Measurements from ENCODE around the gene KIF15. TPM values are rescaled to one million over a fixed set of nuclear protein-coding genes. Genes with fewer than 3 reads are reported as not detected.
"Not testable (repeated sequence)": the region's sequence is repeated elsewhere in the genome, so short reads cannot be mapped to it uniquely, and the experiment has no call there.

KIF15 gene
- total and polyA plus RNA-seq, 2 experiments from 2014 or later: 3.3 to 3.9 TPM

GRCh38 chr3:44842376-44842775 is 80.8 kb downstream of the KIF15 start:
- in situ Hi-C loops (cut with MboI): no loop called here
- Histone ChIP-seq H3K79me2 (ENCODE audit: insufficient read depth) (no peaks in the 10 kb centered on the region), H3K27me3 (replicated peaks; ENCODE audit: insufficient read depth) (no peaks in the 10 kb centered on the region), H3K4me3 (no peak overlapping the region), H3K4me1 (ENCODE audit: insufficient read depth) (no peaks in the 10 kb centered on the region), H4K20me1 (ENCODE audit: insufficient read depth) (no peaks in the 10 kb centered on the region), H3K36me3 (ENCODE audit: low read depth) (no peaks in the 10 kb centered on the region), H3K4me2 (ENCODE audit: unreplicated experiment) (no peak overlapping the region), H2AFZ (no peak overlapping the region), H3K9me3 (ENCODE audit: low read depth) (no peaks in the 10 kb centered on the region), H3K27ac (no peak overlapping the region), H3F3A (ENCODE audit: insufficient read depth) (no peaks in the 10 kb centered on the region), H3K9me2 (ENCODE audit: insufficient read depth) (no peaks in the 10 kb centered on the region), H3K9ac (no peak overlapping the region)
- DNase-seq: no peak
- no peak for TF ChIP-seq EZH2phosphoT487 (IDR thresholded peaks at IDR 0.05; ENCODE audit: insufficient read depth, low read depth)
- TF ChIP-seq EZH2 (IDR thresholded peaks at IDR 0.05; ENCODE audit: insufficient read depth, poor library complexity, severe bottlenecking): no peak
- 72 to 75% methylated on average over 2 of the region's 2 CpGs for WGBS, 2 experiments (ENCODE audit: low coverage in 1 of 2, low lambda C conversion rate in 2 of 2, missing lambda C conversion rate in 2 of 2)

GRCh38 chr3:44845528-44846520 is 84.2 kb downstream of the KIF15 start:
- H4K20me1 ChIP-seq (ENCODE audit: insufficient read depth): no peaks in the 10 kb centered on the region
- H3K9me2 ChIP-seq (ENCODE audit: insufficient read depth): no peaks in the 10 kb centered on the region
- H3F3A ChIP-seq (ENCODE audit: insufficient read depth): no peaks in the 10 kb centered on the region
- H3K4me3 ChIP-seq: no peak overlapping the region
- in situ Hi-C loops (cut with MboI): no loop called here
- no peaks in the 10 kb centered on the region for H3K27me3 ChIP-seq (replicated peaks; ENCODE audit: insufficient read depth)
- H3K79me2 ChIP-seq (ENCODE audit: insufficient read depth): no peaks in the 10 kb centered on the region
- DNase-seq: peak; percentile 4
- no peak overlapping the region for H2AFZ ChIP-seq
- H3K27ac ChIP-seq: no peak overlapping the region
- TF ChIP-seq EZH2 (IDR thresholded peaks at IDR 0.05; ENCODE audit: insufficient read depth, poor library complexity, severe bottlenecking) (no peak), EZH2phosphoT487 (IDR thresholded peaks at IDR 0.05; ENCODE audit: insufficient read depth, low read depth) (no peak)
- no peaks in the 10 kb centered on the region for H3K4me1 ChIP-seq (ENCODE audit: insufficient read depth)
- no peaks in the 10 kb centered on the region for H3K9me3 ChIP-seq (ENCODE audit: low read depth)
- H3K4me2 ChIP-seq (ENCODE audit: unreplicated experiment): no peak overlapping the region
- no peaks in the 10 kb centered on the region for H3K36me3 ChIP-seq (ENCODE audit: low read depth)
- H3K9ac ChIP-seq: no peak overlapping the region
- WGBS, 2 experiments (ENCODE audit: low coverage in 1 of 2, low lambda C conversion rate in 2 of 2, missing lambda C conversion rate in 2 of 2): 95 to 96% methylated on average over 7 of the region's 7 CpGs

- H3K9me3 ChIP-seq (ENCODE audit: low read depth): no peaks in the 10 kb centered on the region
- H3F3A ChIP-seq (ENCODE audit: insufficient read depth): no peaks in the 10 kb centered on the region
- H3K4me3 ChIP-seq: no peak overlapping the region
- H3K9me2 ChIP-seq (ENCODE audit: insufficient read depth): no peaks in the 10 kb centered on the region
- no peaks in the 10 kb centered on the region for H3K79me2 ChIP-seq (ENCODE audit: insufficient read depth)
- no peak overlapping the region for H2AFZ ChIP-seq
- H3K4me1 ChIP-seq (ENCODE audit: insufficient read depth): no peaks in the 10 kb centered on the region
- H3K36me3 ChIP-seq (ENCODE audit: low read depth): no peaks in the 10 kb centered on the region
- DNase-seq: no peak
- no peak overlapping the region for H3K4me2 ChIP-seq (ENCODE audit: unreplicated experiment)
- 96 to 98% methylated on average over 1 of the region's 1 CpG for whole genome bisulfite sequencing, 2 experiments (ENCODE audit: low coverage in 1 of 2, low lambda C conversion rate in 2 of 2, missing lambda C conversion rate in 2 of 2)
- no peak for TF ChIP-seq EZH2phosphoT487 (IDR thresholded peaks at IDR 0.05; ENCODE audit: insufficient read depth, low read depth)
- no peak for TF ChIP-seq EZH2 (IDR thresholded peaks at IDR 0.05; ENCODE audit: insufficient read depth, poor library complexity, severe bottlenecking)
- no peak overlapping the region for H3K27ac ChIP-seq
- no peak overlapping the region for H3K9ac ChIP-seq
- in situ Hi-C loops (cut with MboI): no loop called here
- no peaks in the 10 kb centered on the region for H4K20me1 ChIP-seq (ENCODE audit: insufficient read depth)
- no peaks in the 10 kb centered on the region for H3K27me3 ChIP-seq (replicated peaks; ENCODE audit: insufficient read depth)
Measured at GRCh38 chr3:44848634-44849033, 87.0 kb downstream of the KIF15 start.

- in situ Hi-C loops (cut with MboI); DNase-seq; H3K4me1 ChIP-seq (ENCODE audit: insufficient read depth); H3K79me2 ChIP-seq (ENCODE audit: insufficient read depth); H3K36me3 ChIP-seq (ENCODE audit: low read depth); H3K9me2 ChIP-seq (ENCODE audit: insufficient read depth); H3K27me3 ChIP-seq (replicated peaks; ENCODE audit: insufficient read depth); H3F3A ChIP-seq (ENCODE audit: insufficient read depth); H3K9me3 ChIP-seq (ENCODE audit: low read depth); H2AFZ ChIP-seq; H4K20me1 ChIP-seq (ENCODE audit: insufficient read depth); H3K9ac ChIP-seq; H3K27ac ChIP-seq; H3K4me2 ChIP-seq (ENCODE audit: unreplicated experiment); H3K4me3 ChIP-seq: not testable (repeated sequence)
- 99 to 100% methylated on average over 6 of the region's 6 CpGs for WGBS, 2 experiments (ENCODE audit: low coverage in 1 of 2, low lambda C conversion rate in 2 of 2, missing lambda C conversion rate in 2 of 2)
Measured at GRCh38 chr3:44856663-44857062, 95.1 kb downstream of the KIF15 start.

Measured in GM23248 (cell line).